Thymus (tissue), 11 donors: ENCODE measurements around the gene HPN. TPM values are rescaled to one million over a fixed set of nuclear protein-coding genes. Genes with fewer than 3 reads are reported as not detected.

Experiments used
- DNase-seq, 9 donors: peaks; one replicate each; pipeline ENCODE4 v3.0.0-alpha.2; 2013; ENCODE audit warnings: low spot score in 9 of 9, low read depth in 6 of 9, missing footprints in 1 of 9
- H3K27ac ChIP-seq, 2 donors: one replicate each; pipeline ENCODE4 v1.5.1; 2013; ENCODE audit warnings: control low read depth in 1 of 2, low read depth in 1 of 2, low read length in 1 of 2, mild to moderate bottlenecking in 1 of 2, moderate library complexity in 1 of 2
- H3K27me3 ChIP-seq, 2 donors: one replicate each; pipeline ENCODE4 v1.5.1; 2013; ENCODE audit warnings: low read length in 1 of 2; ENCODE audit not compliant: control insufficient read depth in 2 of 2, insufficient read depth in 1 of 2
- H3K36me3 ChIP-seq, 2 donors: one replicate each; pipeline ENCODE4 v1.5.1; 2013; ENCODE audit warnings: low read length in 1 of 2, mild to moderate bottlenecking in 1 of 2, moderate library complexity in 1 of 2; ENCODE audit not compliant: control insufficient read depth in 2 of 2, insufficient read depth in 2 of 2
- H3K4me1 ChIP-seq, 2 donors: one replicate each; pipeline ENCODE4 v1.5.1; 2013; ENCODE audit warnings: low read length in 2 of 2; ENCODE audit not compliant: control insufficient read depth in 2 of 2, insufficient read depth in 2 of 2
- H3K4me3 ChIP-seq, 2 donors: one replicate each; pipeline ENCODE4 v1.5.1; 2013; ENCODE audit warnings: low read length in 2 of 2, control low read depth in 1 of 2, mild to moderate bottlenecking in 1 of 2
- H3K9me3 ChIP-seq, 2 donors: one replicate each; pipeline ENCODE4 v1.5.1; 2013; ENCODE audit warnings: low read length in 1 of 2, mild to moderate bottlenecking in 1 of 2; ENCODE audit not compliant: control insufficient read depth in 2 of 2, insufficient read depth in 1 of 2
- WGBS: extraction: QIAGEN DNeasy Blood & Tissue Kit; methylation state at CpG from one replicate; pipeline ENCODE4 v1.1.7; 2013; 5-methylcytosine and 5-hydroxymethylcytosine counted together
- polyA plus RNA-seq: library from polyadenylated mRNA; stranded (reverse); fragments of 200-250 nt; gene quantifications from one replicate; pipeline ENCODE4 v1.2.3, GENCODE V29; 2013
- total RNA-seq: library from RNA; stranded (reverse); fragments of 120-200 nt; gene quantifications from one replicate; pipeline ENCODE4 v1.2.4, GENCODE V29; 2013
- donor health status: healthy.

The HPN gene
- total and polyA plus RNA-seq, 2 donors: 0.66 to 0.82 TPM

DNA sequence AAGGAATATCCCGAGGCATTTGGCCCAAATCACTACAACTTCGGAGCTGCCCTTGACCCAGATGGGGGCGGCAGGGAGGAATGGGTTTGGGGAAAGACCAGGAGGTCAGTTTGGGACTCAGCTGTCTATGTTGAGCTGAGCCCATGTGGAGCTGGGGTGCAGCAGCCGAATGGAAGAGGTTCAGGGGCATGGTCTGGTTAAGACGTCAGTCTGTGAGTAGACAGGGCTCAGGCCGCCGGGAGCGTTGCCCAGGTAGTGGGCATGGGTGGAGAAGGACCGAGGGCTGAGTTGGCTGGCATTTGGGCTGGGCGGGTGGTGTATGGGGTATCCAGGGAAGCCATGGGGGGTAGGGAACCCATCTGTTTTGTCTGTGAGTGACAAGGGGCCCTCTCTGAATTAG lies 20.5 kb upstream of the HPN start:
- no peak for DNase-seq
- over 99% methylated on average over 10 of the region's 10 CpGs for WGBS

DNA sequence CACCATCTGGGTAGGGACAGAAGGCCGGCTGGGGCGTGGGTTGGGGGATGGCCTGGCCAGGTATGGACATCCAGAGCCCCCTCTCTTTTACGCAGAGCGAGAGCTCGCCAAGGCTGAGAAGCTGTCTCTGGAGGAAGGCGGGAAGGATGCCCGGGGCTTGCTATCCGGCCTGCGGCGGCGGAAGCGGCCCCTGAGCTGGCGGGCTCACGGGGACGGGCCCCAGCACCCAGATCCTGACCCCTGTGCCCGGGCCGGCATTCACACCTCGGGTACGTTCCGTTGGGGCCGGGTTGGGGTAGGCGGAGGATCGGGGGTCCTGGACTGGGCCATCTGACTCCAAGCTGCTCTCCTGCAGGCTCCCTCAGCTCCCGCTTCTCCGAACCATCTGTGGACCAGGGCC lies 19.9 kb upstream of the HPN start:
- Histone ChIP-seq H3K4me1 (no peaks in the 10 kb centered on the region), H3K36me3 (peaks cover 86 to 94% of the 10 kb centered on the region in 2 donors), H3K27me3 (no peaks in the 10 kb centered on the region), H3K27ac (no peak overlapping the region), H3K9me3 (no peaks in the 10 kb centered on the region), H3K4me3 (no peak overlapping the region)
- DNase-seq: no peak
- 98% methylated on average over 25 of the region's 25 CpGs for WGBS

More for the DNA sequence above, 20.5 kb upstream of the HPN start:
- no peaks in the 10 kb centered on the region for H3K9me3 ChIP-seq
- no peak overlapping the region for H3K4me3 ChIP-seq
- no peak overlapping the region for H3K27ac ChIP-seq
- H3K27me3 ChIP-seq: no peaks in the 10 kb centered on the region
- peaks cover 85 to 91% of the 10 kb centered on the region in 2 donors for H3K36me3 ChIP-seq
- no peaks in the 10 kb centered on the region for H3K4me1 ChIP-seq

DNA sequence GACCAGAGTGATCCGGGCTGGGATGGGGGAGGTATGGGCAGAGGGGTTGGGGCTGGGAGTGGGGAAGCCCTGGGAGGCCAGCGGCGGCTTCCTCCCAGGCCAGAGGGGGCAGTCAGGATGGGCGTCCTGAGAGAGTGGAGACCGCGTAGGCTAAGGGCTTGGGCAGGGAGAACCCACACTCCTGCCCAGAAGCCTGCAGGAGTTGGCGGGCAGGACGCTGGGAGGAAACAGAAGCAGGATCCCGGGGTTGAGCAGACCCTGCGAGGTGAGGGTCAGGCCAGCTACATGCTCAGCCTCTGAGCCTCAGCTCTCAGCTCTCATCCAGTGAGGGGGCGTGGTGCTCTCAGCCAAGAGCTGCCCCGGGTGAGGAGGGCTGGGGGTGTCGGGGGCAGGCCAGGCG lies 19.1 kb upstream of the HPN start:
- WGBS: 96% methylated on average over 14 of the region's 14 CpGs
- Histone ChIP-seq H3K4me3 (no peak overlapping the region), H3K36me3 (peaks cover 85 to 95% of the 10 kb centered on the region in 2 donors), H3K4me1 (no peaks in the 10 kb centered on the region), H3K27me3 (no peaks in the 10 kb centered on the region), H3K27ac (no peak overlapping the region), H3K9me3 (no peaks in the 10 kb centered on the region)
- no peak for DNase-seq

DNA sequence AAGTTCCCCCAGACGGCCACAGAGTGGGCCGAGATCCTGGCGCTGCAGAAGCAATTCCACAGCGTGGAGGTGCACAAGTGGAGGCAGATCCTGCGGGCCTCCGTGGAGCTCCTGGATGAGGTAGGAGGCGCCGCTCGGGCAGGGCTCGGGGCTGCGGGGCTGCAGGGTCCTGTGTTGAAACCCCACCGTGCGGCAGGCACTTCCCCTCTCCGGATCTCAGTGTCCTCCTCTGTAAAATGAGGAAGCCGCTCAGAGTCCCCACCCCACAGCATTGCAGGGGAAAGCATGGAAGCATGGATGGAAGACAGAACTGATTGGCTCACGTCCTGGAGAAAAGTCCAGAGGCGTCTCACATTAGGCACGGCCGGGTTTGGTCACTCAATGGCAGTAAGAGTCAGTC lies 18.1 kb upstream of the HPN start:
- Histone ChIP-seq H3K4me1 (no peaks in the 10 kb centered on the region), H3K27ac (no peak overlapping the region), H3K9me3 (no peaks in the 10 kb centered on the region), H3K36me3 (peaks cover 82 to 89% of the 10 kb centered on the region in 2 donors), H3K4me3 (no peak overlapping the region), H3K27me3 (no peaks in the 10 kb centered on the region)
- 92% methylated on average over 19 of the region's 19 CpGs for WGBS
- no peak for DNase-seq

DNA sequence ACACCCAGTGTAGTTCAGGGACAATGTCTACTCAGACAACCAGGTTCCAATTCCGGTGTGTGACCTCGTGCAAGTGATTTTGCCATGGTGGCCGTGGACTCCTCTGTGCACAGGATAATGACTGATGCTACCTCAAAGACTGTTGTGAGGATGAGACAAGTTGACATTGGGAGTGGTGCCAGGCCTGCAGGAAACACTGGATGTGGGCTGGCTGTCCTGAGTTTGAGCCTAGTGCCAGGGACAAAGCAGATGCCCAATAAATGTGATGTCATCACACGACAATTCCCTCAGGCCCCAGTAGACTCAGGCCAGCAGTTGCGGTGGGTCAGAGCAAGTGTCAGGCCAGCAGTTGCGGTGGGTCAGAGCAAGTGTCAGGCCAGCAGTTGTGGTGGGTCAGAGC lies 17.4 kb upstream of the HPN start:
- no peaks in the 10 kb centered on the region for H3K9me3 ChIP-seq
- H3K4me3 ChIP-seq: no peak overlapping the region
- peaks cover 76 to 82% of the 10 kb centered on the region in 2 donors for H3K36me3 ChIP-seq
- 96% methylated on average over 6 of the region's 6 CpGs for WGBS
- H3K4me1 ChIP-seq: no peaks in the 10 kb centered on the region
- H3K27me3 ChIP-seq: peaks cover 1 to 2% of the 10 kb centered on the region in 2 donors
- no peak for DNase-seq
- no peak overlapping the region for H3K27ac ChIP-seq

DNA sequence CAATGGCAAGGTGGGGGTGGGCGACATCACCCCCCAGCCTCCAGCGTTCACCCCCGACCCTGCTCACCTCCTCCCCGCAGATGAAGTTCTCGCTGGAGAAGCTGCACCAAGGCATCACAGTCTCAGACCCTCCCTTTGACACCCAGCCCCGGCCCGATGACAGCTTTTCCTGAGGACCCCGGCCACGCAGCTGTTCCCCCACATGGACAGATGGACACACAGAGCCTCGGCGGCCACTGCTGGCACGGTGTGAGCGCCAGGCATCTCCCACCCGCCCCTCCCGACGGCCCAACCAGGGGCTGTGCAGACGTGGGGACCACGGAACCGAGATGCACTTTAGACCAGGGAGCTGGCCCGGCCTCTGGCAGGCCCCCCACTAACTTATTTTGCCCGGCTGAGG lies 15.6 kb upstream of the HPN start:
- no peaks in the 10 kb centered on the region for H3K4me1 ChIP-seq
- WGBS: 97% methylated on average over 21 of the region's 21 CpGs
- no peaks in the 10 kb centered on the region for H3K9me3 ChIP-seq
- no peak for DNase-seq
- H3K27ac ChIP-seq: no peak overlapping the region
- peaks cover 63 to 67% of the 10 kb centered on the region in 2 donors for H3K36me3 ChIP-seq
- no peak overlapping the region for H3K4me3 ChIP-seq
- H3K27me3 ChIP-seq: peaks cover 17 to 19% of the 10 kb centered on the region in 2 donors

DNA sequence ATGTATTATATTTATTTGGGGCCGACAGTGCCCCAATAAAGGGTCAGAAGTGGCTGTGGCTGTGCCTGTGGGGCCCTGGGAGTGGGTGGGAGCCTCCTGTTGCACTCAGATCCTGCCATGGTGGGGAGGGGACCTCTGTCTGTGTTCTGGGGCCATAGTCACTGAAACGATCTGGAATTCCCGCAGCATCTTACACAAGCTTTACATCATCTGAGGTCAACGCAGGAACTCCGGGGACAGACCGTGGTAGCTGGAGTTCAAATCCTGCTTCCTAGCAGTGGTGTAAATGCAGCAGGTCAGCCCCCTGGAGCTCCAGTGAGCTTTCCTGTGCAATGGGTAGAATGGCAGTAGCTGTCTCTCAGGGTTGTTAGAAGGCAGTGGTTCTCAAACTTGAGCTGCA lies 15.1 kb upstream of the HPN start:
- 96% methylated on average over 6 of the region's 6 CpGs for WGBS
- H3K9me3 ChIP-seq: no peaks in the 10 kb centered on the region
- no peaks in the 10 kb centered on the region for H3K4me1 ChIP-seq
- no peak for DNase-seq
- peaks cover 58 to 62% of the 10 kb centered on the region in 2 donors for H3K36me3 ChIP-seq
- no peak overlapping the region for H3K4me3 ChIP-seq
- H3K27ac ChIP-seq: no peak overlapping the region
- H3K27me3 ChIP-seq: peaks cover 22 to 23% of the 10 kb centered on the region in 2 donors

DNA sequence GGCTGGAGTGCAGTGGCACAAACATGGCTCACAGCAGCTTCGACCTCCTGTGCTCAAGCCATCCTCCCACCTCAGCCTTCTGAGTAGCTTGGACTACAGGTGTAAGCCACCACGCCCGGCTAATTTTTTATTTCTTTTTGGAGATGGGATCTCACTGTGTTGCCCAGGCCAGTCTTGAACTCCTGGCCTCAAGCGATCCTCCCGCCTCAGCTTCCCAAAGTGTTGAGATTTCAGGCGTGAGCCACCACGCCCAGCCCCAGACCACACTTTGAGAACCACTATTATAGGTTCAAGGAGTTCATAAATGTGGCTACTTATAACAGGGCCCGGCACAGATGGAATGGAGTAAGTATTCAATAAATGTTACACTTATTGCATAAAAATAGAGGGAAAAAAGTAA lies 14.5 kb upstream of the HPN start:
- Histone ChIP-seq H3K4me1 (no peaks in the 10 kb centered on the region), H3K36me3 (peaks cover 52 to 56% of the 10 kb centered on the region in 2 donors), H3K27me3 (peaks cover 28 to 29% of the 10 kb centered on the region in 2 donors), H3K4me3 (no peak overlapping the region), H3K27ac (no peak overlapping the region), H3K9me3 (no peaks in the 10 kb centered on the region)
- 96% methylated on average over 8 of the region's 8 CpGs for WGBS
- DNase-seq: no peak

DNA sequence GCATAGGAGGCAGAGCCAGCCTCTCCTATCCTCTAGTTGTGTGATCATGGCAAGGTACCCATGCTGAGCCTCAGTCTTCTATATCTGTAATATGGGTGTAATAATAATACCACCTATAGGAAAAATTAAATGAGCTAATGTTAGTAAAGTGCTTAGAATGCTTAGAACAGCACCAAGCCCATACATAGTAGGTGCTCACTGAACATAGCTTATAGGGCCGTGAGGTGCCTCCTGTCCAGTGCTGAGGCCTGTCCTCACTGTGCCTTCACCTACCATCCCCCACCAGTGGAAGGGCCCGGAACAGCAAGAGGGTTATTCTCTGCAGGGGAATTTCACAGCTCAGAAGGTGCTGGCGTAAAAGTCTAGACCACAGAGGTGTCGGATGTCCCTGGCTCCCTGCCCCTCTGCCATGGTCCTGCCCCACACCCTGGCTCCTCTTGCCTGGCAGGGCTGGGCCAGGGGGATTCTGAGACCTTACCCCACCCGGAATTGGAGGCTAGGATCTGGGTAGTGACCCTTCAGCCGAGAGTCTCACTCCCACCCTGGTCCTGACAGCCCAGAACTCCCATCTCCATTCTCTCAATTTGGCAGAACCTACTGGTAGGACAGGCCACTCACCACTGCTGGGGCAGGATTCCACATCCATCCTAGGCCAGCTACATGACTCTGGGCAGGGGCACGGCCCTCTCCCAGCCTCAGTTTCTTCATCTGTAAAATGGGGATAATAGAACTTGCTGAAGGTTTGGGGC lies 13.5 kb upstream of the HPN start:
- Histone ChIP-seq H3K27ac (no peak overlapping the region), H3K9me3 (no peaks in the 10 kb centered on the region), H3K36me3 (peaks cover 46 to 48% of the 10 kb centered on the region in 2 donors), H3K27me3 (peaks cover 35 to 38% of the 10 kb centered on the region in 2 donors), H3K4me1 (no peaks in the 10 kb centered on the region), H3K4me3 (no peak overlapping the region)
- DNase-seq: no peak
- 93% methylated on average over 7 of the region's 7 CpGs for WGBS
